HCT116 (cell line): ENCODE data around the gene GMPPA. TPM values are rescaled to one million over a fixed set of nuclear protein-coding genes. Genes with fewer than 3 reads are reported as not detected.

Experiments used
- ATAC-seq: fragments of 200-7000 bp; cut with Tn5 transposase; 2 replicates; pipeline ENCODE4 v1.9.1; 2020; ENCODE audit warnings: mild to moderate bottlenecking, moderate library complexity
- BruUV-seq: library from RNA; stranded (reverse); fragments of 400-500 nt; replicated peaks from 2 replicates; lab custom pipeline; 2021; lab: Mats Ljungman, UMichigan
- CTCF ChIA-PET: fragments of 300-600 bp; sonication (Branson Sonifier 250); formaldehyde crosslinking; loops from one replicate; lab custom pipeline; 2021; ENCODE audit warnings: antibody characterized with exemption; lab: Charles Lee
- POLR2A ChIA-PET: fragments of 300-600, 350-600 bp; sonication (Branson Sonifier 250); formaldehyde crosslinking; loops from one replicate; lab custom pipeline; 2021; ENCODE audit warnings: antibody characterized with exemption; lab: Charles Lee
- RAD21 ChIA-PET, 2 experiments: fragments of 300-600 bp; sonication (Branson Sonifier 250); formaldehyde crosslinking; loops; one replicate each; lab custom pipeline; 2023; ENCODE audit warnings: low total read pairs in 2 of 2; ENCODE audit not compliant: uncharacterized antibody in 2 of 2, unreplicated experiment in 2 of 2, low non-redundant PET in 1 of 2; lab: Charles Lee
- DNase-seq: peaks from one replicate; pipeline ENCODE4 v3.0.0-alpha.2; 2010; ENCODE audit warnings: low read depth, low spot score
- H2AFZ ChIP-seq: fragments of 200-600 bp; shearing (Covaris generic), sonication (generic); 2 replicates; pipeline ENCODE4 v1.6.1; 2017; ENCODE audit warnings: low read depth, mixed run types, mixed read lengths, antibody characterized with exemption, low read length; ENCODE audit not compliant: poor library complexity, severe bottlenecking
- H3K27ac ChIP-seq: 2 replicates; pipeline ENCODE4 v1.5.1; 2012; ENCODE audit warnings: low read depth, low read length
- H3K27me3 ChIP-seq: fragments of 200-600 bp; sonication (generic); 2 replicates; pipeline ENCODE4 v1.6.1; 2016; ENCODE audit warnings: mixed run types, low read length, mixed read lengths; ENCODE audit not compliant: insufficient read depth
- H3K36me3 ChIP-seq, 2 experiments: fragments of 200-500 bp in 1 of 2; fragments of 200-600 bp in 1 of 2; sonication (Bioruptor generic) in 1 of 2; sonication (generic) in 1 of 2; 2 replicates each; pipeline versions ENCODE4 v1.5.1 to v1.6.1; 2014 to 2016; ENCODE audit warnings: low read length in 2 of 2, inconsistent platforms in 1 of 2, mixed read lengths in 1 of 2, mixed run types in 1 of 2; ENCODE audit not compliant: insufficient read depth in 2 of 2, control insufficient read depth in 1 of 2
- H3K4me1 ChIP-seq, 2 experiments: fragments of 200-600 bp in 1 of 2; sonication (generic) in 1 of 2; 2 replicates each; pipeline versions ENCODE4 v1.5.1 to v1.6.1; 2012 to 2017; ENCODE audit warnings: low read length in 2 of 2, inconsistent platforms in 1 of 2, mild to moderate bottlenecking in 1 of 2, mixed read lengths in 1 of 2, mixed run types in 1 of 2, moderate library complexity in 1 of 2; ENCODE audit not compliant: insufficient read depth in 2 of 2, control insufficient read depth in 1 of 2
- H3K4me2 ChIP-seq: fragments of 200-600 bp; sonication (generic); 2 replicates; pipeline ENCODE4 v1.6.1; 2017; ENCODE audit warnings: mixed run types, low read length, mixed read lengths
- H3K4me3 ChIP-seq, 2 experiments: fragments of 200-600 bp in 1 of 2; sonication (generic) in 1 of 2; replicated peaks in 1 of 2; 2 replicates each; pipeline ENCODE4 v1.5.1; 2011 to 2016; ENCODE audit warnings: low read length in 2 of 2, control low read depth in 1 of 2, low read depth in 1 of 2, mild to moderate bottlenecking in 1 of 2, mixed read lengths in 1 of 2, mixed run types in 1 of 2
- H3K79me2 ChIP-seq: fragments of 200-600 bp; sonication (generic); 2 replicates; pipeline ENCODE4 v1.6.1; 2017; ENCODE audit warnings: mild to moderate bottlenecking, mixed run types, low read length, moderate library complexity, mixed read lengths; ENCODE audit not compliant: insufficient read depth
- H3K9ac ChIP-seq: fragments of 200-600 bp; sonication (generic); 2 replicates; pipeline ENCODE4 v1.6.1; 2016; ENCODE audit warnings: low read length, mixed read lengths
- H3K9me2 ChIP-seq: fragments of 200-600 bp; sonication (generic), shearing (Covaris generic); 2 replicates; pipeline ENCODE4 v1.6.1; 2017; ENCODE audit warnings: mixed run types, mild to moderate bottlenecking, moderate library complexity; ENCODE audit not compliant: insufficient read depth
- H3K9me3 ChIP-seq, 2 experiments: fragments of 200-500 bp in 1 of 2; fragments of 200-600 bp in 1 of 2; sonication (Bioruptor generic) in 1 of 2; sonication (generic) in 1 of 2; 2 replicates each; pipeline ENCODE4 v1.6.1; 2014 to 2017; ENCODE audit warnings: low read length in 2 of 2, mixed read lengths in 2 of 2, inconsistent platforms in 1 of 2, low read depth in 1 of 2, mild to moderate bottlenecking in 1 of 2, mixed run types in 1 of 2, moderate library complexity in 1 of 2; ENCODE audit not compliant: control insufficient read depth in 1 of 2, insufficient read depth in 1 of 2
- H4K20me1 ChIP-seq: fragments of 200-600 bp; sonication (generic), shearing (Covaris generic); 2 replicates; pipeline ENCODE4 v1.6.1; 2017; ENCODE audit warnings: mixed run types, mild to moderate bottlenecking, moderate library complexity; ENCODE audit not compliant: insufficient read depth
- ATF3 ChIP-seq: IDR thresholded peaks from 2 replicates; pipeline ENCODE4 v1.6.1; 2012
- CEBPB ChIP-seq: IDR thresholded peaks from 2 replicates; pipeline ENCODE4 v1.6.1; 2012; ENCODE audit warnings: low read depth
- CTCF ChIP-seq, 3 experiments: fragments of 200-600 bp in 1 of 3; sonication (generic) in 1 of 3; IDR thresholded peaks in 2 of 3; conservative IDR thresholded peaks in 1 of 3; 2 replicates each; pipeline ENCODE4 v1.5.1; 2012 to 2017; ENCODE audit warnings: low read depth in 2 of 3, low read length in 2 of 3, antibody characterized with exemption in 1 of 3, borderline replicate concordance in 1 of 3, control low read depth in 1 of 3, mild to moderate bottlenecking in 1 of 3, mixed read lengths in 1 of 3, mixed run types in 1 of 3, moderate library complexity in 1 of 3; ENCODE audit not compliant: insufficient read depth in 1 of 3
- EGR1 ChIP-seq: IDR thresholded peaks from 2 replicates; pipeline ENCODE4 v1.6.1; 2012; ENCODE audit warnings: low read depth
- ELF1 ChIP-seq: IDR thresholded peaks from 2 replicates; pipeline ENCODE4 v1.6.1; 2012; ENCODE audit warnings: low read depth, borderline replicate concordance
- JUND ChIP-seq: IDR thresholded peaks from 2 replicates; pipeline ENCODE4 v1.6.1; 2012
- RAD21 ChIP-seq: IDR thresholded peaks from 2 replicates; pipeline ENCODE4 v1.6.1; 2012; ENCODE audit warnings: low read depth, mild to moderate bottlenecking
- SP1 ChIP-seq: IDR thresholded peaks from 2 replicates; pipeline ENCODE4 v1.6.1; 2012; ENCODE audit warnings: low read depth
- TCF7L2 ChIP-seq: IDR thresholded peaks from 2 replicates; pipeline ENCODE4 v1.7.0; 2011; ENCODE audit warnings: borderline replicate concordance, inconsistent platforms; ENCODE audit not compliant: insufficient read depth, insufficient read length; ENCODE audit errors: extremely low read depth
- YY1 ChIP-seq: IDR thresholded peaks from 2 replicates; pipeline ENCODE4 v1.6.1; 2011; ENCODE audit warnings: low read length, low read depth, moderate library complexity, mild to moderate bottlenecking; ENCODE audit not compliant: insufficient replicate concordance; ENCODE audit errors: extremely low read depth
- intact Hi-C: fragments of 100-400 bp; cut with micrococcal nuclease; formaldehyde crosslinking; loops from 2 replicates; pipeline ENCODE4 v1.10.0; 2022
- total RNA-seq: library from RNA; stranded (reverse); gene quantifications from one replicate; pipeline ENCODE4 v1.2.1, GENCODE V29; 2021; ENCODE audit not compliant: unreplicated experiment

GMPPA gene
- total RNA-seq, 1 experiment from 2014 or later, result 71.8 TPM

GRCh38 chr2:219508444-219508734, 9.7 kb downstream of the GMPPA start:
- ATAC-seq, result no peak
- TF ChIP-seq YY1, result no peak
- TF ChIP-seq EGR1, result no peak
- no peak for TF ChIP-seq RAD21
- no peak for TF ChIP-seq TCF7L2
- TF ChIP-seq JUND, result no peak
- DNase-seq, result no peak
- peaks cover 3 to 6% of the 10 kb centered on the region in 2 experiments; a peak in 1 of 4 replicates for H3K36me3 ChIP-seq
- BruUV-seq, result no TSS peak
- no peak overlapping the region for H2AFZ ChIP-seq
- H4K20me1 ChIP-seq, result no peaks in the 10 kb centered on the region
- peaks cover 0 to 19% of the 10 kb centered on the region in 2 experiments; a peak in 2 of 4 replicates for H3K4me1 ChIP-seq
- H3K4me3 ChIP-seq, result no peak overlapping the region
- H3K4me2 ChIP-seq, result no peak overlapping the region
- no peaks in the 10 kb centered on the region for H3K9me2 ChIP-seq
- no peaks in the 10 kb centered on the region for H3K79me2 ChIP-seq
- POLR2A ChIA-PET, result interaction anchor here (1.3 kb wide), 1 partner anchor 10 kb away, joined by 11 read pairs; the partner anchor contains the start of gene GMPPA
- no peak overlapping the region for H3K9ac ChIP-seq
- H3K9me3 ChIP-seq, result no peaks in the 10 kb centered on the region
- H3K27me3 ChIP-seq, result no peaks in the 10 kb centered on the region
- RAD21 ChIA-PET, result no interaction called here
- no peak overlapping the region for H3K27ac ChIP-seq
- intact Hi-C loops, result no loop called here
- CTCF ChIA-PET, result interaction anchor here (0.8 to 4.4 kb wide), 7 partner anchors 10 to 106 kb away, joined by 3 to 56 read pairs (median 5); partner anchors contain the start of gene GMPPA

GRCh38 chr2:219508971-219509779, 10.5 kb downstream of the GMPPA start:
- Histone ChIP-seq H3K9me3 (no peaks in the 10 kb centered on the region), H3K9ac (no peak overlapping the region; the same call in 1 of the 2 replicates), H3K9me2 (no peaks in the 10 kb centered on the region), H3K4me3 (0 out of 4 replicates have a peak overlapping the region, but pooled peaks of 1 of the 2 experiments have one; percentile 2), H3K27me3 (no peaks in the 10 kb centered on the region), H3K4me1 (peaks cover 0 to 19% of the 10 kb centered on the region in 2 experiments; a peak in 2 of 4 replicates), H3K4me2 (peak overlapping the region; percentile 37), H3K79me2 (no peaks in the 10 kb centered on the region), H3K27ac (no peak overlapping the region), H2AFZ (no peak overlapping the region), H3K36me3 (peaks cover 0 to 4% of the 10 kb centered on the region in 2 experiments; a peak in 1 of 4 replicates), H4K20me1 (no peaks in the 10 kb centered on the region)
- ATAC-seq (peak; percentile 61), DNase-seq (no peak)
- RAD21 ChIA-PET, result interaction anchor here (1.5 to 1.6 kb wide), 2 partner anchors 20 to 21 kb away, joined by 10 read pairs; no protein-coding TSS in a partner anchor
- TF ChIP-seq ATF3, result no peak
- no peak for TF ChIP-seq TCF7L2
- TF ChIP-seq CTCF (IDR thresholded peaks at IDR 0.05 in 2 of 3, conservative IDR thresholded peaks at IDR 0.05 in 1 of 3; ENCODE audit: borderline replicate concordance in 1 of 3, insufficient read depth in 1 of 3, low read depth in 2 of 3, low read length in 2 of 3), result no peak
- TF ChIP-seq JUND, result no peak
- no peak for TF ChIP-seq CEBPB
- TF ChIP-seq EGR1, result no peak
- TF ChIP-seq ELF1, result no peak
- TF ChIP-seq SP1, result no peak
- BruUV-seq, result no TSS peak
- POLR2A ChIA-PET, result interaction anchor here (0.7 to 1.4 kb wide), 4 partner anchors 9 to 21 kb away, joined by 3 to 5 read pairs (median 4); partner anchors contain the start of gene GMPPA
- intact Hi-C loops, result no loop called here
- CTCF ChIA-PET, result interaction anchor here (0.8 to 4.4 kb wide), 8 partner anchors 10 to 106 kb away, joined by 3 to 56 read pairs (median 12); partner anchors contain the start of gene GMPPA
